ENCODE results near the gene OR2AT4.
"Not testable (repeated sequence)": the region's sequence is repeated elsewhere in the genome, so short reads cannot be mapped to it uniquely, and the experiment has no call there.

The OR2AT4 gene

DNA sequence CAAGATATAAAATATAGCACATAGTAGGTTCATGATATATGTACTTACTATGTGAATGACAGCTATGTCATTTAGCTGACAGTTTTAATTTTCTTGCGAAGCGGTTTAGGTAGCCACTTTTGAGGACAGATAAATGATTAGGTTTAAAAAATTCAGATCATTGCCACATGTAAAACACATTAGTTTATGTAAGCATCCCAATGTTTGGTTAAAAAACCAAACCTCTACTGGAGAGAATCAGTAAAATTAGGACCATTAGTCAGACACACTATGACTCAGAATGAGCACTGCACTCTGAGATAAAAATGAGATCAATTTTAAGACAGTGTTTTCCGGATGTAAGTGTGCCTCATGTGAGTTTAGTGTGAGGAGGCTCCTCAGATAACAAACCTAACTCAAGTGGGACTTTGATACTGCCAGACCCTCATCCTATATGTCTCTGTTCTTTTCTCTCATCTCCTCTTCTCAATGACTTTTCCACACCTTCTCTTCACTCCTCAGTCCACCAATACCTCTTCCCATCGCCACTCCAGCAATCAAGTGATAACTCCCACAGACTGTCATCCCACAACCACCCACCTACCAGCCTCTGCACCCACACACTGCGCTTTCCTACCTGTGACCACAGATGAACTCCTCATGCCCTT is 6.8 kb upstream of the OR2AT4 start:
- no peak for DNase-seq (ENCODE audit: low read depth)

DNA sequence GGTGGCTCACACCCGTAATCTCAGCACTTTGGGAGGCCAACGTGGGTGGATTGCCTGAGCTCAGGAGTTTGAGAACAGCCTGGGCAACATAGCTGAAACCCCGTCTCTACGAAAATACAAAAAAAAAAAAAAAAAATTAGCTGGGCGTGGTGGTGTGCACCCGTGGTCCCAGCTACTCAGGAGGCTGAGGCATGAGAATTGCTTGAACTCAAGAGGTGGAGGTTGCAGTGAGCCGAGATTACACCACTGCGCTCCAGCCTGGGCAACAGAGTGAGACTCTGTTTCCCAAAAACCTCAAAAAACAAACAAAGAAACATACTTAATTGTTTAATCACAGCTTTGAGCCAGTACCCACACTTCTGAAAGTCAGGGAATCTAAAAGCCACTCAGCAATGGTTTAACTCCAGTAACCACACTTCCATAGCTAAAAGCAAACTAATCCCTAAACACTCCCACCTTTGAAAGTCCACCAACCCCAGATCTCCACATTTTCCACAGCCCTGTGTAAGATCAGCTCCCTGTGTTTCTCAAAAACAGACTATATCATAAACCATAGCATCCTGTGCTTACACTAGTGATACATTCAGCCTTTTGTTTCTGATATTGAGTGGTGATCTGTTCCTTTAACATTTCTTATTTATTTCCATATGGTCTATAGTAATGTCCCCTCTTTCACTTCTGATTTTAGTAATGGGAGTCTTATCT is 4.9 kb upstream of the OR2AT4 start:
- no peak for DNase-seq (ENCODE audit: low read depth)

DNA sequence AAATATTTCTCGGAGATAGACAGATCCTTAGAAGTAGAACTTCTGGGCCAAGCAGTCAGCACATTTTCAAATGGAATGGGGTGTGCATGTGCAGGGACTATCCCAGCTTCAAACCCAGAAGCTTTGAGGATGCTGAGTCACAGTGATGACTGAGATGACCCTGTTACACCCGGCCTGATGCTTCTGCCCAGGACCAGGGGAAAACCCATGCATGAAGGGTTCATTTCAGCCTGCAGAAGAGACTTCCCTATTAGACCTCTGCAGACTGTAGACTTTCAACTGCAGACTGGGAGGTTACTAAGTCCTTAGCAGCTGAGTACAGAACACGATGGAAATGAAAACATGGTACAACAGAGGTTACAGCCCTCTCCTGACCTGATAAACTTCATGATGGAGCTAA is 3.6 kb upstream of the OR2AT4 start:
- DNase-seq (ENCODE audit: low read depth): peak; percentile 1

DNA sequence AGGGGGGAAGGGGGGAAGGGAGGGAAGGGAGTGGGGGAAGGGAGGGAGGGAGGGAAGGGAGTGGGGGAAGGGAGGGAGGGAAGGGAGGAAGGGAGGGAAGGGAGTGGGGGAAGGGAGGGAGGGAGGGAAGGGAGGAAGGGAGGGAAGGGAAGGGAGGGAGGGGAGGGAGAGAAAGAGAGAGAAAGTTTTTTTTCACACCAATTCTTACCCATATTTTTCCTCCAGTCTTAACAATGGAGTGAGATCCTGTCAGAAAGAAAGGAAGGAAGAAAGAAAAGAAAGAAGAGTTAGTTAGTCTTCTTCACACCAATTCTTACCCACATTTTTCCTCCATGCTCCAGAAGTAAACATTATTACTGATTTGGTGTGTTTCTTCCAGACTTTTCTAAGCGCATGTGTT is 3.0 kb upstream of the OR2AT4 start:
- no peak for DNase-seq (ENCODE audit: low read depth)

DNA sequence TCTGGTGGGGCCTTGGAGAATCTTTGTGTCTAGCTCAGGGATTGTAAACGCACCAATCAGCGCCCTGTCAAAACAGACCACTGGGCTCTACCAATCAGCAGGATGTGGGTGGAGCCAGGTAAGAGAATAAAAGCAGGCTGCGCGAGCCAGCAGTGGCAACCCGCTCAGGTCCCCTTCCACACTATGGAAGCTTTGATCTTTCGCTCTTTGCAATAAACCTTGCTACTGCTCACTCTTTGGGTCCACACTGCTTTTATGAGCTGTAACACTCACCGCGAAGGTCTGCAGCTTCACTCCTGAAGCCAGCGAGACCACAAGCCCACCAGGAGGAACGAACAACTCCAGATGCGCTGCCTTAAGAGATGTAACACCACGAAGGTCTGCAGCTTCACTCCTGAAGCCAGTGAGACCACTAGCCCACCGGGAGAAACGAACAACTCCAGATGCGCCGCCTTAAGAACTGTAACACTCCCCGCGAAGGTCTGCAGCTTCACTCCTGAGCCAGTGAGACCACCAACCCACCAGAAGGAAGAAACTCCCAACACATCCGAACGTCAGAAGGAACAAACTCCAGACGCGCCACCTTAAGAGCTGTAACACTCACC is 2.3 kb upstream of the OR2AT4 start:
- not testable (repeated sequence) for DNase-seq (ENCODE audit: low read depth)

DNA sequence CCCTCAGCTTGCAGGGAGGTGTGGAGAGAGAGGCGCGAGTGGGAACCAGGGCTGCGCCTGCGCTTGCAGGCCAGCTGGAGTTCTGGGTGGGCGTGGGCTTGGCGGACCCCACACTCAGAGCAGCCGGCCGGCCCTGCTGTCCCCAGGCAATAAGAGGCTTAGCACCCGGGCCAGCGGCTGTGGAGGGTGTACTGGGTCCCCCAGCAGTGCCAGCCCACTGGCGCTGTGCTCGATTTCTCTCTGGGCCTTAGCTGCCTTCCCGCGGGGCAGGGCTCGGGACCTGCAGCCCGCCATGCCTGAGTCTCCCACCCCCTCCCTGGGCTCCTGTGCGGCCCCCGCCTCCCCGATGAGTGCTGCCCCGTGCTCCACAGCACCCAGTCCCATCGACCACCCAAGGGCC is 1.5 kb upstream of the OR2AT4 start:
- DNase-seq (ENCODE audit: low read depth): not testable (repeated sequence)

DNA sequence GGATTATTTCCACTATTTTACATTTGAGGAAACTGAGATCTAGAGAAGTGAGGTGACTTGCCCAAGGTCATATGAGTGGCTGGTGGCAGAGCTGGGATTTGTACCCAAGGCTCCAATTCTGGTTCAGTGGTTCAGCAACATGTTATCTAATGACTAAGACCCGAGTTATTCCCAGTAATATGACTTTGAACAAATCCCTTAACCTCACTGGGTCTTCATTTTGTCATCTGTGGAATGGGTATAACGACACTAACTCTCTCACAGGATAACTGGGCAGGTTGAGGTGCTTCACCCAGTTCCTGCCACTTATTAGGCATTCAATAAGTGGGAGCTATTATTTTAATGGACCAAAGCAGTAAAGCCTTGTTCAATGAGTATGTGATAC is 489 bp upstream of the OR2AT4 start:
- DNase-seq (ENCODE audit: low read depth): no peak

DNA sequence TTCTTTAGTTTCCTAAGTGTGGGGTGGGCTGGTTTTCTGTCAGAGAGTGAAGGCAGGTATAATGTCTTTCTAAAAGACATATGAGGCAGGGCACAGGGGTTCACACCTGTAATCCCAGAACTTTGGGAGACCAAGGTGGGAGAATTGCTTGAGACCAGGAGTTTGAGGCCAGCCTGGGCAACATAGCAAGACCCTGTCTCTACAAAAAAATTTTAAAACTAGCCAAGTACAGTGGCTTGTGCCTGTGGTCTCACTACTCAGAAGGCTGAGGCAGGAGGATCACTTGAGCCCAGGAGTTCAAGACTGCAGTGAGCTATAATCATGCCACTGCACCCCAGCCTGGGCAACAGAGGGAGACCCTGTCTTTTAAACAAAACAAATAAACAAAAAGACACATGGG is 2.3 kb downstream of the OR2AT4 start:
- DNase-seq (ENCODE audit: low read depth): not testable (repeated sequence)

DNA sequence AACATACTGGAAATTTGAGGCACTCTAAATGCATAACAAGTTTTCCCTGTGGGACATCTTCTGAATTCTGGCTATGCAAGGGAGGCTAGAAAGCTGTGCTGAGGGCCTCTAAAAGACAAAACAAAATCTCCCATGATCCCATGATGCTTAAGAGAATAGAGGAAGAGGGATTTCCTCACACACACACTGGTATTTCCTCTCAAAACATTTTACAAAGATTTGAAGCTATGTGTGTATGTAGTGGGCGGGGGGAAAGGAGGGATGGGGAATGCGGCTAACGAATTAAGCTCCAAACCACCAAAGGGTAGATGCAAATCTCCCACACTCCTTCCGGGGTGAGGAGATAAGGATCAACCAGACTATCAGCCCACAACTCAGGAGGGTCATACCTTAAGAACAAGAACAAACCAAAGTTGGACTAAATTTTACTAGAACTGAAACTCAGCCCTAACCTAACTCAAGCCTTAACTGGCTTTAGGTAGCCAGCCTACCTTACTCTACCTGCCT is 6.0 kb downstream of the OR2AT4 start:
- no peak for DNase-seq (ENCODE audit: low read depth)

DNA sequence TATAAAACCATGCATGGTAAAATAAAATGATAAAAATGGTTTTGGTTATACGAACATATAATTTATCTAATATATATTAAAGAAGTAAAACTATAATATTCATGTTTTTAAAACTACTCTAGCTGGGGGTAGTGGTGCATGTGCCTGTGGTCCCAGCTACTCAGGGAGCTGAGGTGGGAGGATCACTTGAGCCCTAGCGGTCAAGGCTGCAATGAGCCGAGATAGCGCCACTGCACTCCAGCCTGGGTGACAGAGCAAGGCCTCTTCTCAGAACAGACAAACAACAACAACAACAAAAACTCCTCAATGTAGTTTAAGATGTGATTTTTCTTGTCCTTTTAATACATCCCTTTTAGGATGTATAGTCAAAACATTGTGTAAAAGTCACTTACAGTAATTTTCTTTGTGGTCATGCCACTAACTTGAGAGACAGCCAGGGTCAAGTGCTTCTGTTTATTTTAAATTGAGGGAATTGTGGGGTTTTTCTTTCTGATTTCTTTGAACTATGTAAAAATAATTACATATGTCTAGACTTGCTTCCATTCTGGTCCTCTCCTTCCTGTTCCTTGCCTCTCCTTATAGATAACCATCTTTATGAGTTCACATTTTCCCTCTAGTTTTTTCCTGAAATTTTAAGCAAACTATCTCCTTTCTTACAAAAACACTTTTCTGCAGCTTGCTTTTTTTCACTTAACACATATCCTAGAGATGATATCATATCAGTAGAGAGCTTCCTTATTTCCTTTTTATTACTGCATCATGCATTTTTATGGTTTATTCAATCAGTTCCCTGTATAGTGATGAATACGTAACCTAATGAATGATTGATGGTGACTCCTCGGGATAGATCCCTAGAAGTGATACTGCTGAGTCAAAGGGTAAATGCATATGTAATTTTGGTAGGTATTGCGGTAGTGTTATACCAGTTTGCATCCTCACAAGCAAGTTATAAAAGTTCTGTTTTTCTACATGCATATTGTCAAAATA is 9.1 kb downstream of the OR2AT4 start:
- DNase-seq (ENCODE audit: low read depth): no peak

DNA sequence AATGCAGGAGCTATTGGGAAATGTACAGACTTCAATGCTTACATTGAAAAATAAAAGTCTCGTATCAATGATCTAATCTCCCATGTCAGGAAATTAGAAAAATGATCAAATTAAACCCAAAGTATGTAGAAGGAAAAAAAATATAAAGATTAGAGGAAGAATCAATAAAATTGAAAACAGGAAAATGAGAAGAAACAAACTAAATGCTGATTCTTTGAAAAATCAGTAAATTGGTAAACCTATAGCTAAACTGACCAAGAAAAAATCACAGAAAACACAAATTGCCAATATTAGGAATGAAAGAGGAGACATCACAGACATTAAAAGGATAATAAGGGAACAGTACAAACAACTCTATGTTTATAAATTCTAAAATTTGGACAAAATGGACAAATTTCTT is 11.8 kb downstream of the OR2AT4 start:
- no peak for DNase-seq (ENCODE audit: low read depth)

DNA sequence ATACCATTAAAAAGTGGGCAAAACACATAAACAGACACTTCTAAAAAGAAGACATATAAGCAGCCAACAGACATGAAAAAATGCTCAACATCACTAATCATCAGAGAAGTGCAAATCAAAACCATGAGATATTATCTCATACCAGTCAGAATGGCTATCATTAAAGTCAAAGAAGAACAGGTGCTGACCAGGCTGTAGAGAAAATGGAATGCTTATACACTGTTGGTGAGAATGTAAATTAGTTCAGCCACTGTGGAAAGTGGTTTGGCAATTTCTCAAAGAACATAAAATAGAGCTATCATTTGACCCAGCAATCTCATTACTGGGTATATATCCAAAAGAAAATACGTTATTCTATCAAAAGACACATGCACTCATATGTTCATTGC is 13.5 kb downstream of the OR2AT4 start:
- no peak for DNase-seq (ENCODE audit: low read depth)

DNA sequence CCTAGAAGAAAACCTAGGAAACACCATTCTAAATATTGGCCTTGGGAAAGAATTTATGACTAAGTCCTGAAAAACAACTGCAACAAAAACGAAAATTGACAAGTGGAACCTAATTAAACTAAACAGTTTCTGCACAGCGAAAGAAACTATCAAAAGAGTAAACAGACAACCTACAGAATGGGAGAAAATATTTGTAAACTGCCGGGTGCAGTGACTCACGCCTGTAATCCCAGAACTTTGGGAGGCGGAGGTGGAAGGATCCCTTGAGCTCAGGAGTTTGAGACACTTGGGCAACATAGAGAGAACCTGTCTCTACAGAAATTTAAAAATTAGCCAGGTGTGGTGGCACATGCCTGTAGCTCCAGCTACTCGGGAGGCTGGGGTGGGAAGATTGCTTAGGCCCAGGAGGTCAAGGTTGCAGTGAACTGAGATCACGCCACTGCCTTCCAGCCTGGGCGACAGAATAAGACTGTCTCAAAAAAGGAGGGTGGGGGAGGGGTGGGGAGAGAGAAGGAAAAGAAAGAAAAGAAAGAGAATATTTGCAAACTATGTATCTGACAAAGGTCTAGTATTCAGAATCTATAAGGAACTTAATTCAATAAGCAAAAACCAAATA is 14.0 kb downstream of the OR2AT4 start:
- DNase-seq (ENCODE audit: low read depth): no peak

DNA sequence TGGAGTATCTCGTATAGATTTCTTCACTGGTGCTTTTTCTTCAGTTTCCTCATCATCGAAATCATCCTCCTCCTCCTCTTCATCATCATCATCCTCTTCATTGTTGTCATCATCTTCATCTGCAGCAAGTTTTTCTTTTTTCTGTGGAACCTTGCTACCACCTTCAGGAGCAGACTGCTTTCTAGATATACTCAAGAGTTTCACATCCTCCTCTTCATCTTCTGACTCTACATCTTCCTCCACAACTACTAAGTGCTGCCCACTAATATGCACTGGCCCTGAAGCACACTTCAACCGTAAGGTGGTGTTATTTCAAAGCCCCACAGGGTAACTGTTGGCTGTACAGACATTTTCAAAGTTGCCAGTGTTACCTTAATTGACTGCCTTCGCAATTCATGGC is 17.1 kb downstream of the OR2AT4 start:
- DNase-seq (ENCODE audit: low read depth): no peak

DNA sequence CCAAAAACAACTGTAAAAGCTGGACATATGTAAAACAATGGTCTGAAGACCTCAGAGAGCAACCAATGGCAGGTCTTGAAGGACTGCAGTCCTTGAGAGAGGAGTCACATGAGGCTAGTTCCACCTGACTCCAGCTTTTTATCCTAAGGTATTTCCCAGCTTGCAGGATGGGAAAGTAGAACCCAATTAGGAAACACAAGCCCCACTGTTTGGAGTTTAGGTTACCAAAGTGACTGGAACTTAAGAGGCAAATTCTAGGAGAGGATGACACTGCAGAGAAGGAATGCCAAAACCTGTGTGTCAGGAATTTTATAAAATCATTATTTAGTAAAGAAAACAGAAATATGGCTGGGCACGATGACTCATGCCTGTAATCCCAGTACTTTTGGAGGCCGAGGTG is 18.4 kb downstream of the OR2AT4 start:
- no peak for DNase-seq (ENCODE audit: low read depth)

DNA sequence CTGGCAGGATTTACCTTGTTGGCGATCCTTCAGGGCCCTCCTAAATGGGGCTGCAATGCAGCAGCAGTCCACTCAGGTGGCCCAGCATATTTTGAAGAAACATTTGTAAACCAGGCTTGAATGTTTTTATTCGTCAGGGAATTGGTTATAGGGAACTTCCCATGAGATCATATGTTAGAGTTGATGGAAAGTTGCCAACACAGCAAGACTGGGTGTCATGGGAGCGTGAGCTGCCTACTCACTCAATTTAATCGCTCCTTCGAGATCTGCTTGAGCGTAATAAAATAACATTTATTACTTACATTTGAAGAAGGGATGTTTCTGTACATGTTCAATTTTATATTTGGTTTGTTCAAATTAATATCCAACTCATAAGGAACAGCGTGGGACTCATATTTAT is 19.4 kb downstream of the OR2AT4 start:
- DNase-seq (ENCODE audit: low read depth): no peak

DNA sequence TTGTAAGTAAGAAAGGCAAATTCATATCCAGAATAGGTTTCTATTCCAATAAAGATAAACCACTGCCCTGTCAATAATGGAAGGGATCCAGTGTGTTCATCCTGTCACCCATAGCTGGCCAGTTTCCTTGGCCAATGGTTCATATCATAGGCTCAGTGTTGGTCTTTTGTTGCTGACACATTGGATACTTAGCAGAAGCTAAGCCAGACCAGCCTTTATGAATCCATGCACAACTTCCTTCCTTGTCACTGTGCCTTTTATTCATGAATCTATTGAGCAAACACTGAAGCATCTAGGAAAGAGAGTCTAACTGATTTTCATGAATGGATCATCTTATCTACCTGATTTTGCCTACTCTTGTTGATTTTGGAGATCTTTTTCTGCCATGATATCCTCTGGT is 20.0 kb downstream of the OR2AT4 start:
- no peak for DNase-seq (ENCODE audit: low read depth)

DNA sequence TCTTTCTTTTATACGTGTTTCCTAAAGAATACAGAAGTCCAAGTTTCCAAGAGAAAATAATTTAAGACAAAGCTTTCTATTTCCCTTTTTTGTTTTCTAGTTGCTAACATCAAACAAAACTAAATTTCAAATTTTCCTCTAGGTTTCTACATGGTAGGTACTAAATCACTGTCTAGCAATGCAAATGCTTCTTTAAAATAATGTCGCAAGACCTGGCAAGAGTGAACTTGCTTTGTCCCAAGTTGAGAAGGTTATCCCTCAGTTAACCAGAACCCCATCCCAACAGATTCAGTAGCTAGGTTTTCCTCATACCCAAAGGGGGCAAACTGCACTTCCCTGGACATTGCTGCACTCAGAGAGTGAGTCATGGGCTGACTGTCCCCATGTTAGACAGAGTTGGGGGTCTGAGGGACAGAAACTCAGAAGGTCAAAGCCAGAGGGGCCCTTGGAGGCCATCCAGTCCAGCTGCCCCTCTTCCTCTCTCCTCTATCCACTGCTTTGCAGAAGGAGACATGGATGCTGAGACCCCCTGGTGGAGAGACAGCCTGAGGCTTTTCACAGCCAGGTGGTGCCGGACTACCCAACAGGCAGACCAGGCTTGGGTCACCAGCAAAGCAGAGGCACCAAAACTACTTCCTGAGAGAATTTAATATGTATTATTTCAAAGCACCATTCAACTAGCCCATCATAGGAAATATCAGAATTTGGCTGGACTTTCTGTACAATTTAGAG is 23.1 kb downstream of the OR2AT4 start:
- no peak for DNase-seq (ENCODE audit: low read depth)

DNA sequence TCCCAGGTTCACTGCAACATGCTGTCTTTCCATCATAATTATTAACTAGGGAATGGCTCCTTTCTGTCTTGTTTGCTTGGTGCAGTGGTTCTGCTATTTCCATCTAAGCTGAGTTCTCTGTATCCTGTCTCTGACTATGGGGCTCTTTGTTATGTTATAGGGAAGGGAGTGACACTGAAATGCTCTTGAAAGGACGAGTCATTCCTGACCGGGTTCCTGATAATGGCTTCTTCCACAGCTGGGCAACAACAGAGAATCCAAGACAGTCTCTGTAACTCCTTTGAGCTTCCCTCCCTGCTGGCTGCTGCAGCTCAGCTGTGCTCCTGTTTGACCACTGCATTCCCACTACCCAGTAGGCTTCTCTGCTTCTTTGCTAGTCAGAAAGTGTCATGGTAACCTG is 24.1 kb downstream of the OR2AT4 start:
- no peak for DNase-seq (ENCODE audit: low read depth)

DNA sequence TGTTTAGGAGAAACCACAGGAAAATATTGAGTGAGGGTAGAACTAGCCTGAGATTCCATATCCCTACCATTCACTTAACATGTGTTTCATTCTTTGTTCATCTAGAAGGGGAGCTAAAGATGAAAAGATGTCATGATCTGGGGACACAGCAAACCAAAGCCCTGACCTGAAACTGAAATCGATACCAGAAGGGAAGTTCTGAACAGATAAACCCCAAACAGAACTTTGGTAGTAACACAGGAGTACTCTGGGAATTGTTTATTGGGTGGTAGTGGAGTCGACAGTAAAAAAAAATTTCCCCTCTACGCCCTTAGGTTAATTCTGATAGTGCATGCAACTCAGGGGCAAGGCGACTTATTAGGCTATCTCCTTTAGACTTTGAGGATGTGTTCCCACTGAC is 27.2 kb downstream of the OR2AT4 start:
- DNase-seq (ENCODE audit: low read depth): no peak

DNA sequence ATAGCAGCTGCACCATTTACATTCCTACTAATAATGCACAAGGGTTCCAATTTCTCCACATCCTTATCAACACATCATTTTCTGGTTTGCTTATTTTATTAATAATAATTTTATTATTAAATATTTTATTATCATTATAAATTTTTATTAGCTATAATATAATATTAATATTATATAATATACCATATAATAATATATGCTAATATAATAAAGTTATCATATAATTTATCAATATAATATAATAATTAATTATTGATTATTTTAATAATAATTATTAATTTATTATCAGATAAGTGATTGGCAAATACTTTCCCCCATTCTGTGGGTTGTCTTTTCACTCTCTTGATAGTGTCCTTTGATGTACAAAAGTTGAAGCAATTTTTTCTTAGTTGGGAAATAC is 27.7 kb downstream of the OR2AT4 start:
- DNase-seq (ENCODE audit: low read depth): no peak

Data from activated T-helper 9 cell treated with anti-CD3 and anti-CD28 coated beads, Interleukin-2, amount 50 U/mL, for 16 hours (primary cell).